Sigmoid colon (tissue), 4 donors: Measurements from ENCODE around the gene M6PR.
"Not testable (repeated sequence)": the region's sequence is repeated elsewhere in the genome, so short reads cannot be mapped to it uniquely, and the experiment has no call there.

Experiments
- CTCF ChIP-seq, 4 experiments: fragments of 450-650 bp in 3 of 4; fragments of 200-600 bp in 1 of 4; IDR thresholded peaks; one replicate each; pipeline ENCODE4 v1.5.1; 2016 to 2019; ENCODE audit warnings: antibody characterized with exemption in 4 of 4, mild to moderate bottlenecking in 3 of 4, moderate library complexity in 2 of 4
- EP300 ChIP-seq, 4 donors: sonication (generic); formaldehyde crosslinking; IDR thresholded peaks; one replicate each; pipeline ENCODE4 v1.6.1; 2017; ENCODE audit warnings: antibody characterized with exemption in 4 of 4
- POLR2A ChIP-seq, 2 donors: fragments of 450-650 bp; IDR thresholded peaks; one replicate each; pipeline ENCODE4 v1.6.1; 2016; ENCODE audit warnings: antibody characterized with exemption in 2 of 2, mild to moderate bottlenecking in 2 of 2, moderate library complexity in 2 of 2
- POLR2AphosphoS5 ChIP-seq, 4 donors: sonication (generic); formaldehyde crosslinking; IDR thresholded peaks; one replicate each; pipeline ENCODE4 v1.6.1; 2017; ENCODE audit warnings: antibody characterized with exemption in 4 of 4

GRCh38 chr12:8930655-8931323 is 18.7 kb downstream of the M6PR start:
- TF ChIP-seq CTCF, POLR2AphosphoS5, POLR2A, EP300 (IDR thresholded peaks at IDR 0.05): not testable (repeated sequence)
